ENCODE measurements around the gene DYSF.

The DYSF gene

GRCh38 chr2:71668326-71669057, 215.1 kb downstream of the DYSF start:
- no peak for TF ChIP-seq NFIC (IDR thresholded peaks at IDR 0.05)
- no peak for TF ChIP-seq CREB1 (IDR thresholded peaks at IDR 0.05; ENCODE audit: low read depth)
- TF ChIP-seq RAD21 (IDR thresholded peaks at IDR 0.05; ENCODE audit: low read depth) = no peak
- TF ChIP-seq USF1 (IDR thresholded peaks at IDR 0.05) = no peak

GRCh38 chr2:71669058-71669456, 215.7 kb downstream of the DYSF start:
- no peak for TF ChIP-seq REST (IDR thresholded peaks at IDR 0.05; ENCODE audit: low read depth)
- TF ChIP-seq NFIC (IDR thresholded peaks at IDR 0.05) = no peak

- TF ChIP-seq ZBTB7A (IDR thresholded peaks at IDR 0.05; ENCODE audit: low read depth) = no peak
- no peak for TF ChIP-seq MAX (IDR thresholded peaks at IDR 0.05)
Measured at GRCh38 chr2:71669628-71670429, 216.5 kb downstream of the DYSF start.

GRCh38 chr2:71670430-71670795, 217.1 kb downstream of the DYSF start:
- TF ChIP-seq TCF12 (IDR thresholded peaks at IDR 0.05; ENCODE audit: low read depth) (no peak), FOXM1 (IDR thresholded peaks at IDR 0.05; ENCODE audit: borderline replicate concordance, low read depth) (no peak), TAF1 (IDR thresholded peaks at IDR 0.05; ENCODE audit: low read depth) (no peak), RAD21 (IDR thresholded peaks at IDR 0.05; ENCODE audit: low read depth) (no peak), NFIC (IDR thresholded peaks at IDR 0.05) (no peak), ZBTB7A (IDR thresholded peaks at IDR 0.05; ENCODE audit: low read depth) (no peak), YY1 (IDR thresholded peaks at IDR 0.05; ENCODE audit: low read depth) (no peak), EGR1 (IDR thresholded peaks at IDR 0.05) (no peak), TEAD4 (IDR thresholded peaks at IDR 0.05) (no peak), CEBPB (IDR thresholded peaks at IDR 0.05) (no peak), EP300 (IDR thresholded peaks at IDR 0.05; ENCODE audit: borderline replicate concordance) (no peak), MAX (IDR thresholded peaks at IDR 0.05) (no peak), USF1 (IDR thresholded peaks at IDR 0.05) (no peak), REST (IDR thresholded peaks at IDR 0.05; ENCODE audit: low read depth) (no peak), CREB1 (IDR thresholded peaks at IDR 0.05; ENCODE audit: low read depth) (no peak)

- TF ChIP-seq RAD21 (IDR thresholded peaks at IDR 0.05; ENCODE audit: low read depth) (no peak), EP300 (IDR thresholded peaks at IDR 0.05; ENCODE audit: borderline replicate concordance) (no peak), TEAD4 (IDR thresholded peaks at IDR 0.05) (no peak), NFIC (IDR thresholded peaks at IDR 0.05) (no peak), REST (IDR thresholded peaks at IDR 0.05; ENCODE audit: low read depth) (no peak), CREB1 (IDR thresholded peaks at IDR 0.05; ENCODE audit: low read depth) (no peak), YY1 (IDR thresholded peaks at IDR 0.05; ENCODE audit: low read depth) (no peak), TAF1 (IDR thresholded peaks at IDR 0.05; ENCODE audit: low read depth) (no peak), CEBPB (IDR thresholded peaks at IDR 0.05) (no peak), MAX (IDR thresholded peaks at IDR 0.05) (no peak), ZBTB7A (IDR thresholded peaks at IDR 0.05; ENCODE audit: low read depth) (no peak), EGR1 (IDR thresholded peaks at IDR 0.05) (no peak), TCF12 (IDR thresholded peaks at IDR 0.05; ENCODE audit: low read depth) (no peak), FOXM1 (IDR thresholded peaks at IDR 0.05; ENCODE audit: borderline replicate concordance, low read depth) (no peak), USF1 (IDR thresholded peaks at IDR 0.05) (no peak)
Measured at GRCh38 chr2:71671203-71671854, 218.0 kb downstream of the DYSF start.
